NAMALWA (cell line): ENCODE results near the gene ZNF628.
"Not testable (repeated sequence)": the region's sequence is repeated elsewhere in the genome, so short reads cannot be mapped to it uniquely, and the experiment has no call there.

Source experiments
- DNase-seq: peaks from one replicate; pipeline ENCODE4 v3.0.0-alpha.2; 2015; ENCODE audit warnings: low spot score

The ZNF628 gene

GRCh38 chr19:55476100-55476775, at the start of gene ZNF628:
TSS of gene ZNF628 (plus strand) at chr19:55476617. CDS start at chr19:55479911, 3,294 bp downstream.
- DNase-seq = peak; percentile 98

GRCh38 chr19:55431183-55431582, 45.2 kb upstream of the ZNF628 start:
- DNase-seq = no peak

- no peak for DNase-seq
Observed at GRCh38 chr19:55432241-55432959, 44.0 kb upstream of the ZNF628 start.

GRCh38 chr19:55433292-55433691, 43.1 kb upstream of the ZNF628 start:
- no peak for DNase-seq

GRCh38 chr19:55434356-55434919, 42.0 kb upstream of the ZNF628 start:
- no peak for DNase-seq

- no peak for DNase-seq
Observed at GRCh38 chr19:55435020-55435419, 41.4 kb upstream of the ZNF628 start.

GRCh38 chr19:55436847-55437246, 39.6 kb upstream of the ZNF628 start:
- no peak for DNase-seq

GRCh38 chr19:55437410-55437809, 39.0 kb upstream of the ZNF628 start:
- no peak for DNase-seq

- DNase-seq = no peak
Observed at GRCh38 chr19:55439052-55439451, 37.4 kb upstream of the ZNF628 start.

GRCh38 chr19:55440411-55441105, 35.9 kb upstream of the ZNF628 start:
- peak; percentile 34 for DNase-seq

GRCh38 chr19:55441319-55441691, 35.1 kb upstream of the ZNF628 start:
- peak; percentile 43 for DNase-seq

GRCh38 chr19:55441692-55442321, 34.6 kb upstream of the ZNF628 start:
- no peak for DNase-seq

GRCh38 chr19:55442372-55442961, 34.0 kb upstream of the ZNF628 start:
- DNase-seq = no peak

- no peak for DNase-seq
Observed at GRCh38 chr19:55443045-55443823, 33.2 kb upstream of the ZNF628 start, which contains the start of gene SHISA7. TSS of gene SHISA7 (minus strand) at chr19:55443300. CDS start at chr19:55442863, 437 bp downstream.

- no peak for DNase-seq
Observed at GRCh38 chr19:55443824-55444480, 32.5 kb upstream of the ZNF628 start.

- DNase-seq = no peak
Observed at GRCh38 chr19:55444646-55445045, 31.8 kb upstream of the ZNF628 start.

GRCh38 chr19:55446060-55446459, 30.4 kb upstream of the ZNF628 start:
- DNase-seq = no peak

- DNase-seq = peak; percentile 59
Observed at GRCh38 chr19:55447421-55448174, 28.8 kb upstream of the ZNF628 start.

- not testable (repeated sequence) for DNase-seq
Observed at GRCh38 chr19:55448175-55448490, 28.3 kb upstream of the ZNF628 start.

- DNase-seq = no peak
Observed at GRCh38 chr19:55449469-55449868, 26.9 kb upstream of the ZNF628 start.
